Smooth muscle cell (in vitro differentiated cells): ENCODE data around the gene TFAP2A. TPM values are rescaled to one million over a fixed set of nuclear protein-coding genes. Genes with fewer than 3 reads are reported as not detected.

Experiments
- DNase-seq: peaks from one replicate; lab custom pipeline; 2025; ENCODE audit not compliant: unreplicated experiment; lab: John Stamatoyannopoulos, UW
- H2AFZ ChIP-seq: fragments of 200-600 bp; sonication (generic); 2 replicates; pipeline ENCODE4 v1.6.0; 2016; ENCODE audit warnings: antibody characterized with exemption, low read depth, mild to moderate bottlenecking
- H3F3A ChIP-seq: fragments of 200-600 bp; sonication (generic); 2 replicates; pipeline ENCODE4 v1.6.0; 2017; ENCODE audit warnings: antibody characterized with exemption, low read depth
- H3K27ac ChIP-seq: fragments of 200-600 bp; sonication (generic); 2 replicates; pipeline ENCODE4 v1.5.1; 2016; ENCODE audit warnings: low read depth, mild to moderate bottlenecking
- H3K27me3 ChIP-seq: fragments of 200-600 bp; sonication (generic); 2 replicates; pipeline ENCODE4 v1.6.1; 2016; ENCODE audit warnings: low read depth, mild to moderate bottlenecking
- H3K36me3 ChIP-seq: fragments of 200-600 bp; sonication (generic); 2 replicates; pipeline ENCODE4 v1.5.1; 2016; ENCODE audit warnings: low read depth
- H3K4me1 ChIP-seq: fragments of 200-600 bp; sonication (generic); 2 replicates; pipeline ENCODE4 v1.5.1; 2016; ENCODE audit warnings: low read depth
- H3K4me2 ChIP-seq: fragments of 200-600 bp; sonication (generic); 2 replicates; pipeline ENCODE4 v1.6.0; 2016; ENCODE audit warnings: mild to moderate bottlenecking
- H3K4me3 ChIP-seq: fragments of 200-600 bp; sonication (generic); 2 replicates; pipeline ENCODE4 v1.5.1; 2016; ENCODE audit warnings: mild to moderate bottlenecking
- H3K79me2 ChIP-seq: fragments of 200-600 bp; sonication (generic); 2 replicates; pipeline ENCODE4 v1.6.0; 2016; ENCODE audit warnings: low read depth, mild to moderate bottlenecking
- H3K9ac ChIP-seq: fragments of 200-600 bp; sonication (generic); 2 replicates; pipeline ENCODE4 v1.6.0; 2016; ENCODE audit warnings: low read depth
- H3K9me3 ChIP-seq: fragments of 200-600 bp; sonication (generic); replicated peaks from 2 replicates; pipeline ENCODE4 v1.5.1; 2016; ENCODE audit warnings: low read depth
- H4K20me1 ChIP-seq: fragments of 200-600 bp; sonication (generic); 2 replicates; pipeline ENCODE4 v1.6.0; 2016; ENCODE audit warnings: low read depth
- WGBS: methylation state at CpG from one replicate; pipeline ENCODE4 v1.1.7; 2016; ENCODE audit warnings: low lambda C conversion rate; 5-methylcytosine and 5-hydroxymethylcytosine counted together
- polyA plus RNA-seq: library from polyadenylated mRNA; unstranded; fragments of >200 nt; fragmentation: Nextera tagmentation; extraction: Ambion mirVana; gene quantifications from 2 replicates; pipeline ENCODE4 v1.2.1, GENCODE V29; 2016
- total RNA-seq: library from RNA; depleted of rRNA; stranded (reverse); fragments of >200 nt; gene quantifications from 2 replicates; pipeline ENCODE4 v1.2.3, GENCODE V29; 2014
- TF ChIP-seq, protein P1 (sequence below): fragments of 200-600 bp; sonication (generic); IDR thresholded peaks from 2 replicates; pipeline ENCODE4 v1.5.1; 2017; ENCODE audit warnings: borderline replicate concordance, mild to moderate bottlenecking, antibody characterized with exemption; ENCODE audit not compliant: insufficient read depth, poor library complexity, severe bottlenecking

TFAP2A gene
- total and polyA plus RNA-seq, 2 experiments from 2014 or later, result 10.1 to 13.6 TPM

DNA sequence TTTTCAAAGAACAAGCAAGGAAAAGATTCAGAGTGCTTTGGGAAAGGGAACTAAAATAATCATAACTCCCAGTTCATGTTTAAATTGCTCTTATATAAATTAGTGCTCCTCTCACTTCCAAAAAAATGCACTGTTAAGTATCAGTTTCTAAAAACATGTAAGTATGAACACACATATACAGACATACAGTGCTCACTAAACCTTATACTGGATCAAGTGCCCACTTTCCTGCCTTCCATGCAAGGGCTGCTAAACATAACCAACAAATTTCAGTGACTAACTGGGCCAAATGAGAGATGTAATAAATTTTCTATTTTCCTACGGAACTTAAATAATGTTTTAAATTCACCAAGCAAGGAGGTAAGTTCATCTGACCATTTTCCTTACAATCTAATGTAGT is 6.4 kb downstream of the TFAP2A start:
- no peak overlapping the region for H2AFZ ChIP-seq
- peaks cover 56% of the 10 kb centered on the region for H3K79me2 ChIP-seq
- H3K9me3 ChIP-seq, result no peaks in the 10 kb centered on the region
- DNase-seq, result no peak
- peak overlapping the region; percentile 84 for H3K9ac ChIP-seq
- 43% methylated on average over 1 of the region's 1 CpG for WGBS
- peak overlapping the region; percentile 90 for H3K4me3 ChIP-seq
- H3K27me3 ChIP-seq, result peaks cover 84% of the 10 kb centered on the region
- peak overlapping the region; percentile 88 for H3K4me2 ChIP-seq
- peaks cover 7% of the 10 kb centered on the region for H3F3A ChIP-seq
- H3K27ac ChIP-seq, result peak overlapping the region; percentile 83
- no peaks in the 10 kb centered on the region for H3K4me1 ChIP-seq
- TF ChIP-seq, protein P1, sequence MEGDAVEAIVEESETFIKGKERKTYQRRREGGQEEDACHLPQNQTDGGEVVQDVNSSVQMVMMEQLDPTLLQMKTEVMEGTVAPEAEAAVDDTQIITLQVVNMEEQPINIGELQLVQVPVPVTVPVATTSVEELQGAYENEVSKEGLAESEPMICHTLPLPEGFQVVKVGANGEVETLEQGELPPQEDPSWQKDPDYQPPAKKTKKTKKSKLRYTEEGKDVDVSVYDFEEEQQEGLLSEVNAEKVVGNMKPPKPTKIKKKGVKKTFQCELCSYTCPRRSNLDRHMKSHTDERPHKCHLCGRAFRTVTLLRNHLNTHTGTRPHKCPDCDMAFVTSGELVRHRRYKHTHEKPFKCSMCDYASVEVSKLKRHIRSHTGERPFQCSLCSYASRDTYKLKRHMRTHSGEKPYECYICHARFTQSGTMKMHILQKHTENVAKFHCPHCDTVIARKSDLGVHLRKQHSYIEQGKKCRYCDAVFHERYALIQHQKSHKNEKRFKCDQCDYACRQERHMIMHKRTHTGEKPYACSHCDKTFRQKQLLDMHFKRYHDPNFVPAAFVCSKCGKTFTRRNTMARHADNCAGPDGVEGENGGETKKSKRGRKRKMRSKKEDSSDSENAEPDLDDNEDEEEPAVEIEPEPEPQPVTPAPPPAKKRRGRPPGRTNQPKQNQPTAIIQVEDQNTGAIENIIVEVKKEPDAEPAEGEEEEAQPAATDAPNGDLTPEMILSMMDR, result no peak
- no peaks in the 10 kb centered on the region for H3K36me3 ChIP-seq
- peaks cover 3% of the 10 kb centered on the region for H4K20me1 ChIP-seq

DNA sequence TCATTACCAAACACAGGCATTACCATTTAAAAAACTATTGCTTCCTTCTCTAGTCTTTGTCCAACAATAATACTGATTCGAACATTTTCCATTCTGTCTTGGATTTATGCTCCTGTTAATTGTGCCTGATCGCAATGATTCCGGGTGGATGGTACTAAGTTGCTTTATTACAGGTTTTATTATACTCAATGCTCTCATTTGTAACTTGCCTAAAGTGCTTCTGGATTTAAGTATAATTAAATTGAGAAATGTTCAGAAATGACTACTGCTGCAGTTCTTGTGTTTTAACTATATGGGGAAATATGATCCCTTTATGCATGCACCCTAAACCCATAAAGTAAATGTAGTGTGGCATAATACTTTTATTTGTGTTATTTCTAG is 7.2 kb downstream of the TFAP2A start:
- Histone ChIP-seq H3K4me2 (peak overlapping the region; percentile 88), H3K27ac (peak overlapping the region; percentile 83)
- 45% methylated on average over 3 of the region's 3 CpGs for WGBS

DNA sequence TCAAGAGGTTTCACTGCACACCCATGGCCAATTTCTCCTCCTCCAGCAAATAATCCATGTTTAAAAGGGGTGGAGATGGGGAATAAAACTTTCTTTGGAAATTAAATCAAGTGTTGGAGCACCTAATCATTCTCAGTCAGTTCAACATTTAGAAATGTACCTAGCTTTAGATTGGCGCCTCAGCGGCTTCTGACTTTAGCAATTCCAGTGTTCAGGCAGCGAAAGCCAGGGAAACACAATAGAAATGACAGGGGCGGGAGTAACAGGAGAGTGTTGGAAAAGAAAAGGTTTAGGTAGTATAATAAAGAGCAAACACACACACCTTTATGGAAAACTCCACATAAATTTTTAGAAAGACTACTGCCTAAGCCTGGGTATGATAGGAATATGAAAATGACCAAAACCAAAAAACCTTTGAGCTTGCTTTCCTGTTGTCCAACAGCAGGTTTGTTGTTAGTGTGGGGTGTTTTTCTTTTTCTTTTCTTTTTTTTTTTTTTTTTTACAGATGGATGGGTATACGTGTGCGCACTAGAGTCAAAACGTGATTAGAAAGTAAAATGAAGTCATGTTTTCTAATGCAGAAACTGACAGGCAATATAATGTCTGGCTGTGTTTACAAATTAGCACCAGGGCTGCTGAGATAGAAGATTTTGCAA is 7.7 kb downstream of the TFAP2A start:
- peaks cover 73% of the 10 kb centered on the region for H3K27me3 ChIP-seq
- H3K36me3 ChIP-seq, result no peaks in the 10 kb centered on the region
- no peak overlapping the region for H3K9ac ChIP-seq
- peak overlapping the region; percentile 88 for H3K4me2 ChIP-seq
- H3K9me3 ChIP-seq, result no peaks in the 10 kb centered on the region
- peaks cover 7% of the 10 kb centered on the region for H3F3A ChIP-seq
- 41% methylated on average over 7 of the region's 7 CpGs for WGBS
- peak overlapping the region; percentile 90 for H3K4me3 ChIP-seq
- no peaks in the 10 kb centered on the region for H3K4me1 ChIP-seq
- no peak for DNase-seq
- H4K20me1 ChIP-seq, result peaks cover 3% of the 10 kb centered on the region
- TF ChIP-seq, protein P1, result no peak
- H3K27ac ChIP-seq, result peak overlapping the region; percentile 83
- no peak overlapping the region for H2AFZ ChIP-seq
- H3K79me2 ChIP-seq, result peaks cover 56% of the 10 kb centered on the region

More for the DNA sequence above, 7.2 kb downstream of the TFAP2A start:
- Histone ChIP-seq H2AFZ (no peak overlapping the region), H3K4me3 (peak overlapping the region; percentile 90), H3F3A (peaks cover 7% of the 10 kb centered on the region), H3K9me3 (no peaks in the 10 kb centered on the region), H3K4me1 (no peaks in the 10 kb centered on the region), H4K20me1 (peaks cover 3% of the 10 kb centered on the region), H3K27me3 (peaks cover 76% of the 10 kb centered on the region), H3K79me2 (peaks cover 56% of the 10 kb centered on the region), H3K36me3 (no peaks in the 10 kb centered on the region), H3K9ac (peak overlapping the region; percentile 84)
- DNase-seq, result no peak
- TF ChIP-seq, protein P1, result no peak

DNA sequence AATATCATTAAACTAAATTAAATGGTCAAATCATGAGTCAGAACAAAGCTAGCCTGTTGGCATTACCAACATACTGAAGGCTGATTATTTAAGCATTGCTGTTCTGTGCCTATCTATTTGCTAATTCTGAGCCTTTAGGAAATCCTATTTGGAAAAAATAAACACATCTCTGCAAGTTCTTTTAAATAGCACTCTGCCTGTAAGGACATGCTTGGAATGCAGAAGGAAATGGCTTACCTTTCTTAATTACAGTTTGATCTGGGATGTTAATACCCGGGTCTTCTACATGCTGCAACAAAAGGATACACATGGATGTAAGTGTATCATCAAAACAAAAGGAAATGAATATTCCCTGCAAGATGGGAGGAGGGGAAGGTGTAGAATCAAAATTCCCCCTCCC is 8.3 kb downstream of the TFAP2A start:
- TF ChIP-seq, protein P1, result no peak
- H3K4me3 ChIP-seq, result peak overlapping the region; percentile 90
- H3K27ac ChIP-seq, result peak overlapping the region; percentile 83
- WGBS, result 45% methylated on average over 1 of the region's 1 CpG
- H2AFZ ChIP-seq, result no peak overlapping the region
- no peak for DNase-seq
- peaks cover 56% of the 10 kb centered on the region for H3K79me2 ChIP-seq
- H4K20me1 ChIP-seq, result peaks cover 3% of the 10 kb centered on the region
- peak overlapping the region; percentile 88 for H3K4me2 ChIP-seq
- no peaks in the 10 kb centered on the region for H3K36me3 ChIP-seq
- no peaks in the 10 kb centered on the region for H3K9me3 ChIP-seq
- peaks cover 7% of the 10 kb centered on the region for H3F3A ChIP-seq
- H3K4me1 ChIP-seq, result no peaks in the 10 kb centered on the region
- H3K9ac ChIP-seq, result no peak overlapping the region
- H3K27me3 ChIP-seq, result peaks cover 67% of the 10 kb centered on the region
